B cell (primary cell): Measurements from ENCODE around the gene MAGEB17. TPM values are rescaled to one million over a fixed set of nuclear protein-coding genes. Genes with fewer than 3 reads are reported as not detected.
"Not testable (repeated sequence)": the region's sequence is repeated elsewhere in the genome, so short reads cannot be mapped to it uniquely, and the experiment has no call there.

Experiments
- ATAC-seq: fragments of 200-7000 bp; cut with Tn5 transposase; one replicate; pipeline ENCODE4 v1.10.0; 2021; ENCODE audit warnings: low read depth, mild to moderate bottlenecking, moderate number of reproducible peaks, moderate library complexity
- CTCF ChIA-PET: fragments of 350-600 bp; sonication (Branson Sonifier 250); formaldehyde crosslinking; loops from one replicate; lab custom pipeline; 2021; ENCODE audit warnings: antibody characterized with exemption, inconsistent platforms; lab: Charles Lee
- POLR2A ChIA-PET: fragments of 350-600 bp; sonication (Branson Sonifier 250); formaldehyde crosslinking; loops from one replicate; lab custom pipeline; 2021; ENCODE audit warnings: antibody characterized with exemption; lab: Charles Lee
- DNase-seq: peaks from one replicate; pipeline ENCODE4 v3.0.0; 2013
- H2AFZ ChIP-seq: 2 replicates; pipeline ENCODE4 v1.6.1; 2012; ENCODE audit warnings: mild to moderate bottlenecking, low read depth, low read length; ENCODE audit not compliant: insufficient read depth, poor library complexity, severe bottlenecking
- H3K27ac ChIP-seq, 2 donors: 1 replicate in 1 of 2; 2 replicates in 1 of 2; pipeline ENCODE4 v1.5.1; 2012 to 2013; ENCODE audit warnings: low read length in 2 of 2, mild to moderate bottlenecking in 2 of 2, moderate library complexity in 1 of 2
- H3K27me3 ChIP-seq, 4 experiments: fragments of 200-600 bp in 1 of 4; sonication (generic) in 1 of 4; replicated peaks in 1 of 4; 1 replicate in 2 of 4; 2 replicates in 2 of 4; pipeline versions ENCODE4 v1.6.1 to v1.7.0; 2013 to 2016; ENCODE audit warnings: low read length in 3 of 4, mild to moderate bottlenecking in 2 of 4, mixed read lengths in 1 of 4, moderate library complexity in 1 of 4; ENCODE audit not compliant: insufficient read depth in 4 of 4, control insufficient read depth in 3 of 4; ENCODE audit errors: control extremely low read depth in 1 of 4
- H3K36me3 ChIP-seq, 2 experiments: replicated peaks in 1 of 2; 1 replicate in 1 of 2; 2 replicates in 1 of 2; pipeline versions ENCODE4 v1.6.1 to v1.7.1; 2013; ENCODE audit warnings: low read length in 1 of 2; ENCODE audit not compliant: insufficient read depth in 2 of 2, control insufficient read depth in 1 of 2; ENCODE audit errors: control extremely low read depth in 1 of 2, extremely low read depth in 1 of 2
- H3K4me1 ChIP-seq, 2 donors: fragments of 200-600 bp in 1 of 2; sonication (generic) in 1 of 2; 1 replicate in 1 of 2; 2 replicates in 1 of 2; pipeline versions ENCODE4 v1.5.1 to v1.6.1; 2013 to 2017; ENCODE audit warnings: low read length in 2 of 2; ENCODE audit not compliant: control insufficient read depth in 2 of 2, insufficient read depth in 2 of 2
- H3K4me2 ChIP-seq: replicated peaks from 2 replicates; pipeline ENCODE3; 2012; ENCODE audit warnings: mild to moderate bottlenecking, low read depth, low read length; ENCODE audit not compliant: poor library complexity, severe bottlenecking
- H3K4me3 ChIP-seq, 5 experiments: fragments of 200-600 bp in 1 of 5; sonication (generic) in 1 of 5; 1 replicate in 3 of 5; 2 replicates in 2 of 5; pipeline versions ENCODE4 v1.5.1 to v1.7.0; 2011 to 2016; ENCODE audit warnings: low read length in 4 of 5, mild to moderate bottlenecking in 4 of 5, low read depth in 2 of 5, control low read depth in 1 of 5, moderate library complexity in 1 of 5; ENCODE audit not compliant: insufficient read depth in 1 of 5; ENCODE audit errors: control extremely low read depth in 1 of 5, extremely low read depth in 1 of 5
- H3K79me2 ChIP-seq: fragments of 200-600 bp; sonication (generic); one replicate; pipeline ENCODE4 v1.6.0; 2016; ENCODE audit warnings: low read length; ENCODE audit not compliant: control insufficient read depth, insufficient read depth
- H3K9ac ChIP-seq: fragments of 200-600 bp; sonication (generic); 2 replicates; pipeline ENCODE4 v1.6.1; 2017; ENCODE audit warnings: mild to moderate bottlenecking, low read length, moderate library complexity
- H3K9me3 ChIP-seq, 3 donors: one replicate each; pipeline versions ENCODE4 v1.6.1 to v1.7.1; 2013; ENCODE audit warnings: low read length in 2 of 3; ENCODE audit not compliant: control insufficient read depth in 2 of 3, insufficient read depth in 1 of 3; ENCODE audit errors: control extremely low read depth in 1 of 3
- H4K20me1 ChIP-seq: 2 replicates; pipeline ENCODE4 v1.6.0; 2012; ENCODE audit warnings: mild to moderate bottlenecking, low read length; ENCODE audit not compliant: insufficient read depth, control insufficient read depth, poor library complexity, severe bottlenecking
- H3K27ac Mint-ChIP-seq: one replicate; pipeline ENCODE4 v1.8.0; 2021; ENCODE audit warnings: mixed read lengths
- H3K27me3 Mint-ChIP-seq: one replicate; pipeline ENCODE4 v1.8.0; 2021; ENCODE audit warnings: mixed read lengths
- H3K4me1 Mint-ChIP-seq: one replicate; pipeline ENCODE4 v1.8.0; 2021; ENCODE audit warnings: mixed read lengths
- H3K4me3 Mint-ChIP-seq: one replicate; pipeline ENCODE4 v1.8.0; 2021; ENCODE audit warnings: mixed read lengths
- H3K9me3 Mint-ChIP-seq: one replicate; pipeline ENCODE4 v1.8.0; 2022; ENCODE audit warnings: mixed read lengths; ENCODE audit not compliant: insufficient read depth
- EZH2 ChIP-seq: IDR thresholded peaks from 2 replicates; pipeline ENCODE4 v1.6.1; 2012; ENCODE audit warnings: borderline replicate concordance, low read depth, mild to moderate bottlenecking, moderate library complexity, low read length; ENCODE audit not compliant: insufficient read depth, poor library complexity, severe bottlenecking
- WGBS: methylation state at CpG from one replicate; pipeline ENCODE4 v1.1.5; 2013; ENCODE audit warnings: missing lambda C conversion rate; ENCODE audit not compliant: insufficient coverage; 5-methylcytosine and 5-hydroxymethylcytosine counted together
- intact Hi-C: fragments of 100-400 bp; cut with micrococcal nuclease; formaldehyde crosslinking; loops from one replicate; pipeline ENCODE4 v1.10.0; 2022
- polyA plus RNA-seq: library from polyadenylated mRNA; depleted of rRNA; stranded (reverse); fragments of >200 nt; gene quantifications from 2 replicates; pipeline ENCODE4 v1.2.3, GENCODE V29; 2012
- total RNA-seq, 2 donors: library from RNA; stranded (reverse); fragments of 120-200 nt in 1 of 2; gene quantifications; 1 replicate in 1 of 2; 2 replicates in 1 of 2; pipeline versions ENCODE4 v1.2.3 to v1.2.4, GENCODE V29; 2013 to 2022
- TF ChIP-seq, protein P1 (sequence below): fragments of 200-600 bp; IDR thresholded peaks from one replicate; pipeline ENCODE4 v1.8.0; 2022; ENCODE audit warnings: antibody characterized with exemption, mild to moderate bottlenecking

Gene MAGEB17
- total and polyA plus RNA-seq, 2 donors (not counting 1 experiment from before 2014, with no cell fraction given): 0.16 TPM; not detected in 1

DNA sequence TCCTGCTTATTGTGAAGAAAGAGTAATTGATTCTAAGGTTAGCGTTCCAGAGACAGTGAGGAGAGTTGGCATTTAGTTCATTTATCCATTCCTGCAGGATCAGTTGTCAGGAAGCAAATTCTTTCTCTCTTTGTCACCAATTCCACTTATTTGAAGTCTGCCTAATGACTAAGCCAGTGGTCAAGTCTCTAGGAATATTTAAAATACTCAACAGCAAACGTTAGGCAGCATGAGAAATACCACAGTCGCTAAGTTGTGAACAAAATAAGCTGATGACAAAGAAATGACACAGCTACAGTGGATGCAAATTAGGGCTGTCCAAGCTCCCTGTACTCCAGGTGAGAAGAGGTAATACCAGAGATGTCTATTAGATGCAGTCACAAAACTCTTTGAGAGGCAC lies 6.6 kb upstream of the MAGEB17 start:
- H4K20me1 ChIP-seq: no peaks in the 10 kb centered on the region
- no peak overlapping the region for H3K9ac ChIP-seq
- H3K36me3 ChIP-seq: no peaks in the 10 kb centered on the region
- ATAC-seq (no peak), DNase-seq (no peak)
- no peaks in the 10 kb centered on the region for H3K9me3 Mint-ChIP-seq
- no peak overlapping the region for H3K4me2 ChIP-seq
- no peak overlapping the region for H3K27ac Mint-ChIP-seq
- peaks cover 7% of the 10 kb centered on the region for H3K27me3 Mint-ChIP-seq
- H3K4me3 ChIP-seq: no peak overlapping the region
- no peak overlapping the region for H2AFZ ChIP-seq
- H3K4me3 Mint-ChIP-seq: no peak overlapping the region
- H3K9me3 ChIP-seq: no peaks in the 10 kb centered on the region
- POLR2A ChIA-PET: no interaction called here
- no peaks in the 10 kb centered on the region for H3K79me2 ChIP-seq
- WGBS: no CpG with 5 or more reads among the region's 3 CpGs
- no peaks in the 10 kb centered on the region for H3K4me1 Mint-ChIP-seq
- no peaks in the 10 kb centered on the region for H3K27me3 ChIP-seq
- CTCF ChIA-PET: interaction anchor here (0.6 kb wide), 1 partner anchor 102 kb away, joined by 3 read pairs; no protein-coding TSS in a partner anchor
- no peaks in the 10 kb centered on the region for H3K4me1 ChIP-seq
- no peak for TF ChIP-seq EZH2
- TF ChIP-seq, protein P1, sequence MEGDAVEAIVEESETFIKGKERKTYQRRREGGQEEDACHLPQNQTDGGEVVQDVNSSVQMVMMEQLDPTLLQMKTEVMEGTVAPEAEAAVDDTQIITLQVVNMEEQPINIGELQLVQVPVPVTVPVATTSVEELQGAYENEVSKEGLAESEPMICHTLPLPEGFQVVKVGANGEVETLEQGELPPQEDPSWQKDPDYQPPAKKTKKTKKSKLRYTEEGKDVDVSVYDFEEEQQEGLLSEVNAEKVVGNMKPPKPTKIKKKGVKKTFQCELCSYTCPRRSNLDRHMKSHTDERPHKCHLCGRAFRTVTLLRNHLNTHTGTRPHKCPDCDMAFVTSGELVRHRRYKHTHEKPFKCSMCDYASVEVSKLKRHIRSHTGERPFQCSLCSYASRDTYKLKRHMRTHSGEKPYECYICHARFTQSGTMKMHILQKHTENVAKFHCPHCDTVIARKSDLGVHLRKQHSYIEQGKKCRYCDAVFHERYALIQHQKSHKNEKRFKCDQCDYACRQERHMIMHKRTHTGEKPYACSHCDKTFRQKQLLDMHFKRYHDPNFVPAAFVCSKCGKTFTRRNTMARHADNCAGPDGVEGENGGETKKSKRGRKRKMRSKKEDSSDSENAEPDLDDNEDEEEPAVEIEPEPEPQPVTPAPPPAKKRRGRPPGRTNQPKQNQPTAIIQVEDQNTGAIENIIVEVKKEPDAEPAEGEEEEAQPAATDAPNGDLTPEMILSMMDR: no peak
- intact Hi-C loops: no loop called here
- H3K27ac ChIP-seq: no peak overlapping the region

DNA sequence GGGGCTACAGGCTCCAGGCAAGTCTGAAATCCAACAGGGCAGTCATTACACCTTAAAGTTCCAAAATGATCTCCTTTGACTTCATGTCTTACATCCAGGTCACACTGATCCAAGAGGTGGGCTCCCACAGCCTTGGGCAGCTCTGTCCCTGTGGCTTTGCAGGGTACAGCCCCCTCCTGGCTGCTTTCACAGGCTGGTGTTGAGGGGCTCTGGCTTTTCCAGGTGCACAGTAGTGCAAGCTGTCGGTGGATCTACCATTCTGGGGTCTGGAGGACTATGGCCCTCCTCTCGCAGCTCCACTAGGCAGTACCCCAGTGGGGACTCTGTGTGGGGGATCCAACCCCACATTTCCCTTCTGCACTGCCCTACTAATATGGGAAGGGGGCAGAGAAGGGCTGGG lies 6.1 kb upstream of the MAGEB17 start:
- CTCF ChIA-PET: interaction anchor here (0.6 kb wide), 1 partner anchor 103 kb away, joined by 3 read pairs; no protein-coding TSS in a partner anchor
- H3K79me2 ChIP-seq, H3K4me1 ChIP-seq, DNase-seq, H3K27ac ChIP-seq, H3K27me3 Mint-ChIP-seq, H3K27ac Mint-ChIP-seq, H3K4me3 Mint-ChIP-seq, ATAC-seq, H3K4me2 ChIP-seq, H3K36me3 ChIP-seq, POLR2A ChIA-PET, H3K4me1 Mint-ChIP-seq, H2AFZ ChIP-seq, H3K27me3 ChIP-seq, H4K20me1 ChIP-seq, H3K9ac ChIP-seq, intact Hi-C loops, H3K4me3 ChIP-seq, H3K9me3 Mint-ChIP-seq, H3K9me3 ChIP-seq: not testable (repeated sequence)
- no CpG with 5 or more reads among the region's 2 CpGs for WGBS
